Measurements from ENCODE around the gene CLK4. TPM values are rescaled to one million over a fixed set of nuclear protein-coding genes. Genes with fewer than 3 reads are reported as not detected.
"Not testable (repeated sequence)": the region's sequence is repeated elsewhere in the genome, so short reads cannot be mapped to it uniquely, and the experiment has no call there.

The CLK4 gene
- total RNA-seq, 2 experiments from 2014 or later = 25.1 to 26.0 TPM

DNA sequence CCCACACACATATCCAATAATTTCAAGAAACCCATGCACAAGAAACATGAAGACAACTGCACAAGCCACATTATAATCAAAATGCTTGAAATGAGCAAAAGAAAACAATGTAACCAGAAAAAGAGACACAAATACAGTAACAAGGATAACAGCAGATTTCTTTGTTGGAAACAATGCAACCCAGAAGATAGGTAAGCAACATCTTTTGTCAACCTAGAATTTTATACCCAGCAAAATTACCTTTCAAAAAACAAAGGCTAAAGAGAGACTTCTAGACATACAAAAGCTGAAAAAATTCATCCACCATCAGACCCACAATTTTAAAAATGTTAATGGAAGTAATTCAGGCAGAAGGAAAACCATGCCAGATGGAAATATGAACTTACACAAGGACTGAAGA is 31.7 kb downstream of the CLK4 start:
- Mint-ChIP-seq H3K36me3 (peaks cover 33% of the 10 kb centered on the region), H3K27ac (no peak overlapping the region), H3K4me3 (no peak overlapping the region), H3K27me3 (peaks cover 16% of the 10 kb centered on the region), H3K9me3 (peaks cover 31% of the 10 kb centered on the region), H3K4me1 (ENCODE audit: low read depth) (peaks cover 5% of the 10 kb centered on the region)
- DNase-seq = no peak
- CTCF ChIA-PET = interaction anchor here (1.0 kb wide), 1 partner anchor 29 kb away, joined by 3 read pairs; no protein-coding TSS in a partner anchor
- POLR2A ChIA-PET = no interaction called here
- intact Hi-C loops (cut with micrococcal nuclease) = no loop called here

DNA sequence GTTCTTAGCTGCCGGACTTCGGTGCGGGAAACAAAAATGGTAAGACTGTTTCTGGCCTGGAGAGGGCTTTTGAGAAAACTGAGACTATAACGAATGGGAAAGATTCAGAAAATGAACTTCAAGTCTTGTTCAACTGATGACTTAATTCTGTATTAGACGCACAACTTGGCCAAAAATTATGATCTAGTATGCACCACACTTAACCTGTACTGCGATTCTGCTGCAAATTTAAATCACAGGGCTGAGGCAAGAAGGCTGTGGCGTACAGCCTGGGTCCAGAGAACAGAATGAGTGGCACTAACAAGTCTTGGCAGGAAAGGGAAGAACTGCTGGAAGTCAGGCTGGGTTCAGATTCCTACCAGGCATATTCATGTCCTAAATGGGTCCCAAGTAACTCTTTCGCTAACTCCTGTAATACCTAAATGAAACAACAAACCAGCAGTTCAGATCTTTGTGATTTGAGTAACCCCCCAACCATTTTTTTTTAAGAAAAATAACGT is 35.9 kb downstream of the CLK4 start:
- H3K4me1 Mint-ChIP-seq (ENCODE audit: low read depth) = peaks cover 5% of the 10 kb centered on the region
- DNase-seq = no peak
- peaks cover 21% of the 10 kb centered on the region for H3K9me3 Mint-ChIP-seq
- CTCF ChIA-PET = no interaction called here
- POLR2A ChIA-PET = no interaction called here
- intact Hi-C loops (cut with micrococcal nuclease) = loop anchor here (2.0 to 5.0 kb wide), 2 partner anchors 310 to 354 kb away; no protein-coding TSS in a partner anchor
- peaks cover 18% of the 10 kb centered on the region for H3K36me3 Mint-ChIP-seq
- H3K27ac Mint-ChIP-seq = no peak overlapping the region
- H3K27me3 Mint-ChIP-seq = peaks cover 41% of the 10 kb centered on the region
- H3K4me3 Mint-ChIP-seq = peak overlapping the region; percentile 37

DNA sequence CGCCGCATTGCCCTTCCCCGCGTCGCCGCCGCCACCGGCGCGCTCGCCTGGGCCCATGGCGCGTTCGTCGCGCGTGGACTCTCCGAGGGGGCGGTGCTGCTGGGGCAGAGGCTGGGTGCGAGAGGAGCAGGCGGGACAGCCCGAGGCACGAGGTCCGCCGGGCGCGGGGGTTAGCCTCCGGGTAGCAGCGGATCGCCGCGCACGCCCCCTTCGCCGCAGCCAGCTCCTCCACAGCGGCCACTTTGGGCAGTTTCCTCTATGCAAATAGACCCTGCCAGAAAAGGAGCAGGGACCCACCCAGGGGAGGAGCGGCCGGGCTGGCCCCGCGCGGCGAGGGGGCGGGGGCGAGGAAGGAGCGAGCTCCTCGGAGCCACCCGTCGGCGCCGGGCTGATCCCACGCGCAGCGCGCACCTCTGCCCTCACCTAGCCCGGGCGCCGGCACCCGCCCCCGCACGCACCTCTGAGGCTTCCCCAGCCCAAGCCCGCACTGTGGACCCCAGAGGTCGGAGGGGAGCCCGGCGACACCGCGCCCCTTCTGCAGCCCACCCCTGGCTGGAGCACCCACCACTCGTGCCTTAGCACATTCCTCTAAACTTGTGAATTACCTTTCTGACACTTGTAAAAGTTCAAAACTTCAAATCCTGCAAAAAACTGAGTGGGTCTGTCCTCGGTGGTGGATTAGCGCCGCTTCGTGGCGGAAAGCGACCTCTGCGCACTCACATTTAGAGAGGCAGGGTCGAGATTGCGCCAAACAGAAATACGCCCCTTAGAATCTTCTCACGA is 36.5 kb downstream of the CLK4 start, which contains the start of gene COL23A1:
TSS of gene COL23A1 (minus strand) at position 253 of the 783 bp plus-strand sequence.
- Mint-ChIP-seq H3K36me3 (peaks cover 15% of the 10 kb centered on the region), H3K9me3 (peaks cover 16% of the 10 kb centered on the region), H3K4me1 (ENCODE audit: low read depth) (peaks cover 5% of the 10 kb centered on the region), H3K4me3 (peak within 1 kb of the TSS; percentile 37), H3K27ac (no peak within 1 kb of the TSS), H3K27me3 (peaks cover 41% of the 10 kb centered on the region)
- CTCF ChIA-PET = interaction anchor here (2.0 kb wide), 1 partner anchor 307 kb away, joined by 6 read pairs; no protein-coding TSS in a partner anchor
- intact Hi-C loops (cut with micrococcal nuclease) = loop anchor here (2.0 to 5.0 kb wide), 2 partner anchors 310 to 353 kb away; no protein-coding TSS in a partner anchor
- POLR2A ChIA-PET = no interaction called here
- peak; percentile 49 for DNase-seq

DNA sequence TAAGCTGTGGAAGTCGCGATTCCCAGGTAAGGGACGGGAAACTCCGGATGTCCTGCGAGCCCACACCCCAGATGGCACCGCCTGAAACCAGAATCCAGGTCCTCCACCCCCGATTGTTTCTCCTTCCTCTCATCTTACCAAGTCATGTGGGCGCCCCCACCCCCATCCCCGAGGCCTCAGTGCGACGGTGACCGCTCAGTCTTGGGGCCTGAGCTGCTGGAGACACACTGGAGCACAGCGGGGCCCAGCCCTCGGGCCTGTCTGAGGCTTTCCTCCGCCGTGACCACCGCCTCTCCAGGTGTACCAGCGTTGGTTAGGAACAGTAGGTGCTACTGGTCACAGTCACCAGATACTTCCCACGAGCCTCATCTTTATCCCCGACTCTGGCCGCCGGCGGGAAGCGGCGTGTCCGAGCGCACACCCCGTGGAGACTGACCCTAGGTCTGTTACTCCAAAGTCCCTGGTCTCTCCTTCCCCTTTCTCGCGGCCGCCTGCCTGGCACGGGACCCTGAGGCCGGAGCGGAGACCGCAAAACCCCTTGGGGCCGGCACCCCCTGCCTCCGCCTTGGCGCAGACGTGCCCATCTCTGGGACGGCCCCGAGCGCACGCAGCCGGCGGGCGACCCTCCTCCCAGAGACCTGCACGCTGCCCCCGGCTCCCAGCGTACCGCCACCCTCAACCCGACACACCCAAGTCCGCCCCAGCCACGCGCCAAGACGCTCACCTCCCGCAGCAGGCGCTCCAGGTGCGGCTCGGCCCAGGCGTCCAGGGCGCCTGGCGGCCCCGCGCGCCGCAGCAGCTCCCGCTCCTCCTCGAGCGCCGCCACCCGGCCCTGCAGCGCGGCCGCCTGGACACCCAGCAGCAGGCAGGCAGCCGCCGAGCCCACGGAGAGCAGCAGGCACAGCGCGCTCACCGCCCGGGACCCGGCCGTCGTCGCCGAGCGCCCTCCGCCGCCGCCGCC is 37.4 kb downstream of the CLK4 start:
- Mint-ChIP-seq H3K36me3 (peaks cover 7% of the 10 kb centered on the region), H3K4me3 (no peak overlapping the region), H3K27ac (no peak overlapping the region), H3K4me1 (ENCODE audit: low read depth) (peaks cover 5% of the 10 kb centered on the region), H3K27me3 (peaks cover 42% of the 10 kb centered on the region), H3K9me3 (peaks cover 7% of the 10 kb centered on the region)
- intact Hi-C loops (cut with micrococcal nuclease) = loop anchor here (2.0 to 5.0 kb wide), 2 partner anchors 309 to 352 kb away; no protein-coding TSS in a partner anchor
- CTCF ChIA-PET = interaction anchor here (0.6 to 2.0 kb wide), 2 partner anchors 23 to 306 kb away, joined by 3 to 6 read pairs; no protein-coding TSS in a partner anchor
- POLR2A ChIA-PET = no interaction called here
- DNase-seq = peak; percentile 20

DNA sequence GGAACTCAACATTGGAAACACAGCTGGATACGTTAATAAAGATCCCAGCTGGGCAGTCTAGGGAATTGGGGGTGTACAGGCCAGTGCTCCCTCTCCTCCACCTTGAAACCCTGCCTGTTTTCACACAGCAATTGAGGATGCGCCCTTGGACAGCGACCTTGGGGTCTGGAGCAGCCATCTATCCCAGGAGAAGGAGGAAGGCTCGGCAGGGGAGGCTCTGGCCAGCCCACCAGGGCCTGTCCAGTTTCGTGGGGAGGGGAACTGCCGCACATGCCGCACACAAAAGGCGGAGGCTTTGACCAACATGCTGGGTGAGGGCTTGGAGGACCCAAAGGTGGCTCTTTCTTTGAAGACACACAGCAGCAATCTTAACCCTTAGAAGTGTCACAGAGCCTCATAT is 38.1 kb downstream of the CLK4 start:
- intact Hi-C loops (cut with micrococcal nuclease) = no loop called here
- Mint-ChIP-seq H3K27ac (no peak overlapping the region), H3K4me1 (ENCODE audit: low read depth) (peaks cover 5% of the 10 kb centered on the region), H3K4me3 (no peak overlapping the region), H3K36me3 (no peaks in the 10 kb centered on the region), H3K9me3 (peaks cover under 1% of the 10 kb centered on the region), H3K27me3 (peaks cover 43% of the 10 kb centered on the region)
- no peak for DNase-seq
- ChIA-PET POLR2A (no interaction called here), CTCF (interaction anchor here (0.6 to 2.0 kb wide), 2 partner anchors 24 to 305 kb away, joined by 3 to 6 read pairs; no protein-coding TSS in a partner anchor)

DNA sequence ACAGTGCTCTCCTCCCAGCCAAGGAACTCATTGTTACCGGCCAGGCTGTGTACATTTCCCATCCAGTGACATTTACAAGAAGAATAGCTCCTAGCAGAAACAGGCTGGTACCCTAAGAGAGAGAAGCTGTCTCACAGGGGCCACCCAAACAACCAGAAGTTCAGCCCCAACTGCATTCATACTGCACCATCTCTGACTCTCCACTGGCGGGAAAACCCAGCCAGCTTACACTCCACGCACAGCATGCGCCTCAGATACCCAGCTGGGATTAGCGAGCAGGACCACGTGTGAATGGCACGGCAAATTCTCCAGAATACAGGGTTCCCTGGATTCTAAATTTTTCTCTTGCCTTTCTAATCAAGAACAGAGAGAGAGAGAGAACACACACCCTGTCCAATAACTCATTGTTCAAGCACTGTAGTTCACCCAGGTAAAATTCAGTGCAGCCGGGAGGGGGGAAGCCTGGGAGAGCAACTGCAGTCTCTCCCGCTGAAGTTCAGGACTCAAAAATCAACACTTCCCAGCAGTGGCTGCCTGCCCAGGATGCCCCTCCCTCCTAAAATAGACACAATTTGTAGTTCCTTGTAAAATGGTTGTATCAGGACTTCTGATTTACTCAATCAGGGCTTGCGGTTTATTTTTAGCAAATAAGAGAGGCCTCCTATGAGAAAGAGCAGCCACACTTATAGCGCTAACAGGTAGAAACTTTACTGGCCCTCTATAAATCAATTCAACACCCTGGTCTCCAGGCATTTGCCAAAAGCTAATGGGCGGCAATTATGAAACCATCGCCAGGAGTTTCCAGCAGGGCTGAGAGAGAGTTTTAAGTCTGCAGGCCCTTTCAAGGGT is 38.9 kb downstream of the CLK4 start:
- intact Hi-C loops (cut with micrococcal nuclease) = no loop called here
- ChIA-PET CTCF (interaction anchor here (0.7 to 1.3 kb wide), 2 partner anchors 126 to 308 kb away, joined by 3 to 4 read pairs; no protein-coding TSS in a partner anchor), POLR2A (no interaction called here)
- H3K4me1 Mint-ChIP-seq (ENCODE audit: low read depth) = peaks cover 5% of the 10 kb centered on the region
- DNase-seq = no peak
- peaks cover 43% of the 10 kb centered on the region for H3K27me3 Mint-ChIP-seq
- no peaks in the 10 kb centered on the region for H3K36me3 Mint-ChIP-seq
- H3K9me3 Mint-ChIP-seq = no peaks in the 10 kb centered on the region
- H3K27ac Mint-ChIP-seq = no peak overlapping the region
- no peak overlapping the region for H3K4me3 Mint-ChIP-seq

DNA sequence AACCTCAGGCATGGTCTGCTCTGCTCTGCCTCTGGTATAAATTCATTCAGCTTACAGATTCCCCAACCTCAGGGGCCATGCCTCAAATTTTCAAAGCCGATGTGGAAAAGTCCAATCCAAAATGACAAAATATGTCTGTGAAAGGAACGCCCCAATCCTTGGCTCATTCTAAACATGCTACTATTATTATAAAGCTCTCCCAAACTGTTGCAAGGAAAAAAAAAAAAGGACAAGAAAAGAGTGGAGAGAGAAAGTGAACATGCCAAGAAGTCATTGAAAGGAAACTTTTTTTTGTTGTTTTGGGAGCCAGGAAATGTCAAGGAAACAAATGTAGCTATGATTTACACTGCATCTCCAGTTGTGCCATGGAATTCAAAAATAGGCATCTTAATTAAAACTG is 40.5 kb downstream of the CLK4 start:
- POLR2A ChIA-PET = no interaction called here
- no peak for DNase-seq
- no peaks in the 10 kb centered on the region for H3K9me3 Mint-ChIP-seq
- intact Hi-C loops (cut with micrococcal nuclease) = no loop called here
- peaks cover 38% of the 10 kb centered on the region for H3K27me3 Mint-ChIP-seq
- CTCF ChIA-PET = interaction anchor here (1.3 kb wide), 1 partner anchor 306 kb away, joined by 4 read pairs; no protein-coding TSS in a partner anchor
- no peak overlapping the region for H3K4me3 Mint-ChIP-seq
- no peaks in the 10 kb centered on the region for H3K36me3 Mint-ChIP-seq
- H3K27ac Mint-ChIP-seq = no peak overlapping the region
- H3K4me1 Mint-ChIP-seq (ENCODE audit: low read depth) = peaks cover 5% of the 10 kb centered on the region

DNA sequence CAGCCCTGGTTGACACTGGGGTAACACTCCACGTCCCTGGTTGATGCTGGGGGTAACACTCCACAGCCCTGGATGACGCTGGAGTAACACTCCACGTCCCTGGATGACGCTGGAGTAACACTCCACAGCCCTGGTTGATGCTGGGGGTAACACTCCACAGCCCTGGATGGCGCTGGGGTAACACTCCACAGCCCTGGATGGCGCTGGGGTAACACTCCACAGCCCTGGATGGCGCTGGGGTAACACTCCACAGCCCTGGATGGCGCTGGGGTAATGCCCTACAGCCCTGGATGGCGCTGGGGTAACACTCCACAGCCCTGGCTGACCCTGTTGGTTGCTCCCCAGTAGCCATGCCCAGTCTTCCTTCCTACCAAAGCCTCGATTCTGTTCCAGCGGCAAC is 41.4 kb downstream of the CLK4 start:
- POLR2A ChIA-PET; DNase-seq; H3K36me3 Mint-ChIP-seq; H3K27ac Mint-ChIP-seq; CTCF ChIA-PET; H3K4me1 Mint-ChIP-seq (ENCODE audit: low read depth); H3K9me3 Mint-ChIP-seq; intact Hi-C loops (cut with micrococcal nuclease); H3K4me3 Mint-ChIP-seq: not testable (repeated sequence)
- peaks cover 32% of the 10 kb centered on the region for H3K27me3 Mint-ChIP-seq

DNA sequence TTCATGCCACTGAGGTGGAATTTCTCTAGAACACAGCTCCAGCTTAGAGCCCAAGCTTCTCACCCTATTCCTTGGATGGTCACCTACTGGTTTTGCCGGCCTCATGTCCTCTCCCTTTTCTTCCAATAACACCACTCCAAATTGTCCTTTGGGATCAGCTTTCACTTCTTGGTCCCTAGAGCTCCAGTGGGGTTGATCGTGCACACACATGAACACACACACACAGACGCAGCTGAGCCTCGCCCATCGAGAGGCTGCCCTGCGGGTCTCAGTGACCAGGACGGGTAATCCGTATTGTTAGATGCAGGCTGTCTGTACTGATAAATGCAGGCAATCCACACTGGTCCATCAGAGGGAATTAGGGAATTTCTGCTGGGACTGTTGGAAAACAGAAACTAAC is 43.6 kb downstream of the CLK4 start:
- H3K4me1 Mint-ChIP-seq (ENCODE audit: low read depth) = no peaks in the 10 kb centered on the region
- no peaks in the 10 kb centered on the region for H3K36me3 Mint-ChIP-seq
- no peak for DNase-seq
- POLR2A ChIA-PET = no interaction called here
- no peak overlapping the region for H3K4me3 Mint-ChIP-seq
- H3K9me3 Mint-ChIP-seq = no peaks in the 10 kb centered on the region
- no peak overlapping the region for H3K27ac Mint-ChIP-seq
- CTCF ChIA-PET = interaction anchor here (0.7 kb wide), 1 partner anchor 13 kb away, joined by 3 read pairs; no protein-coding TSS in a partner anchor
- intact Hi-C loops (cut with micrococcal nuclease) = no loop called here
- peaks cover 22% of the 10 kb centered on the region for H3K27me3 Mint-ChIP-seq

DNA sequence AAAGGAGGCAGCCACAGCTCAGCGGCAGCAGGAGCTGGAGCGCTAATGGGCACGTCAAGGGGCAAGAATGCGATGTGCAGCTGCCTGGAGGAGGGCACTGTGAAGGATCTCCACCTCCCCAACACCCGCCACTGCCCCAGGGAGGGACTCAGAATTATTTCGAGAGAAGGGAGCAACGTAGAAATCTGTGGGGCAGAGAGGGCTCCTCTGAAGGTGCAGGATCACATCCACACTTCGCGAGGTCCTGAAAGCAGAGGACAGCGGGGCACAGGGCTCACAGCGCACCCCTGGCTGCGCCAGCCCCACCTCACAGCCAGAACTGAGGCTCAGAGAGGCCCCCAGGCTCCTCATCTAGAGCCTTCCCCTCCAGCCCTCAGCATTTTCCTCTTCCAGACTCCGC is 44.6 kb downstream of the CLK4 start:
- no peak overlapping the region for H3K27ac Mint-ChIP-seq
- no peak overlapping the region for H3K4me3 Mint-ChIP-seq
- no peak for DNase-seq
- H3K27me3 Mint-ChIP-seq = peaks cover 19% of the 10 kb centered on the region
- intact Hi-C loops (cut with micrococcal nuclease) = no loop called here
- H3K9me3 Mint-ChIP-seq = no peaks in the 10 kb centered on the region
- H3K36me3 Mint-ChIP-seq = no peaks in the 10 kb centered on the region
- POLR2A ChIA-PET = no interaction called here
- CTCF ChIA-PET = no interaction called here
- no peaks in the 10 kb centered on the region for H3K4me1 Mint-ChIP-seq (ENCODE audit: low read depth)

DNA sequence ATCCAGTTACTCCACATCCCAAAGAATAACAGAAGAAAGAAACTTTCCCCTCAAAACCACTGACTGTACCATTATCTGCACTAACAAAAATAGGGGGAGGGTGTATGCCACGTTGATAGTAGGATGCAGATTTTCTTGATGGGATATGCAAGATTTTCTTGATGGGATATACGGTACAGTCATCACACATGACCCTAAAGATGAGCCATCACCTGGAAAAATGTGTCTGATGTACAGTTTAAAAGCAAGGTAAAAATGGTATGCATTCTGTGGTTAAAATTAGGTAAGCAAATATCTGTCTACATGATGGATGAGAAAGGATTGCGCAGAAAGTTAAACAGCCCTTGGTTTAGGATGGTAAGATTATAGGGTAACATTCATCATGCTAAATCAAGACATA is 45.2 kb downstream of the CLK4 start:
- intact Hi-C loops (cut with micrococcal nuclease) = no loop called here
- no peak for DNase-seq
- POLR2A ChIA-PET = no interaction called here
- no peak overlapping the region for H3K27ac Mint-ChIP-seq
- H3K4me3 Mint-ChIP-seq = no peak overlapping the region
- H3K4me1 Mint-ChIP-seq (ENCODE audit: low read depth) = no peaks in the 10 kb centered on the region
- no peaks in the 10 kb centered on the region for H3K36me3 Mint-ChIP-seq
- CTCF ChIA-PET = no interaction called here
- H3K9me3 Mint-ChIP-seq = no peaks in the 10 kb centered on the region
- peaks cover 21% of the 10 kb centered on the region for H3K27me3 Mint-ChIP-seq
